ENCODE results near the gene IGSF22. TPM values are rescaled to one million over a fixed set of nuclear protein-coding genes. Genes with fewer than 3 reads are reported as not detected.
"Not testable (repeated sequence)": the region's sequence is repeated elsewhere in the genome, so short reads cannot be mapped to it uniquely, and the experiment has no call there.

Gene IGSF22
- total and polyA plus RNA-seq, 2 of the 8 experiments (the other 6 are each of a cell fraction or from before 2014, with no cell fraction given) = 0.14 TPM; not detected in 1

GRCh38 chr11:18692941-18693760 lies 32.8 kb downstream of the IGSF22 start (continued):
- TF ChIP-seq PHF8 (conservative IDR thresholded peaks at IDR 0.05; ENCODE audit: low read depth, low read length) = no peak
- TF ChIP-seq, protein P1, sequence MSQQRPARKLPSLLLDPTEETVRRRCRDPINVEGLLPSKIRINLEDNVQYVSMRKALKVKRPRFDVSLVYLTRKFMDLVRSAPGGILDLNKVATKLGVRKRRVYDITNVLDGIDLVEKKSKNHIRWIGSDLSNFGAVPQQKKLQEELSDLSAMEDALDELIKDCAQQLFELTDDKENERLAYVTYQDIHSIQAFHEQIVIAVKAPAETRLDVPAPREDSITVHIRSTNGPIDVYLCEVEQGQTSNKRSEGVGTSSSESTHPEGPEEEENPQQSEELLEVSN (IDR thresholded peaks at IDR 0.05) = no peak

DNA sequence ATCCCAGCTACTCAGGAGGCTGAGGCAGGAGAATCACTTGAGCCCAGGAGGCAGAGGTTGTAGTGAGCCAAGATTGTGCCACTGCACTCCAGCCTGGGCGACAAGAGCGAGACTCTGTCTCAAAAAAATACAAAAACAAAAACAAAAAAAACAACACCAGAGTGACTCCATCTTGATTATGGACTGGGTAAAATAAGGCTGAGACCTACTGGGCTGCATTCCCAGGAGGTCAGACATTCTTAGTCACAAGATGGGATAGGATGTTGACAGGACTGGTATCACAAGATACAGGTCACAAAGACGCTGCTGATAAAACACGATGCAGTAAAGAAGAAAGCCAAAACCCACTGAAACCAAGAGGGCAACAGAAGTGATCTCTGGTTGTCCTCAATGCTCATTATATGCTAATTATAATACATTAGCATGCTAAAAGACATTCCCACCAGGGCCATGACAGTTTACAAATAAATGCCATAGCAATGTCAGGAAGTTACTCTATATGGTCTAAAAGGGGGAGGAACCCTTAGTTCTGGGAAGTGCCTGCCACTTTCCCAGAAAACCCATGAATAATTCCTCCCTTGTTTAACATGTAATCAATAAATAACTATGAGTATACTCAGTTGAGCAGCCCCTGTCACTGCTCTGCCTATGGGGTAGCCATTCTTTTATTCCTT lies 34.4 kb downstream of the IGSF22 start:
- H4K8ac ChIP-seq (ENCODE audit: extremely low read depth, insufficient read depth, low read length); H3K9ac ChIP-seq (replicated peaks in 1 of 4; ENCODE audit: extremely low read depth in 1 of 4, low read depth in 3 of 4, low read length in 3 of 4); FAIRE-seq; H3K23ac ChIP-seq (ENCODE audit: insufficient read length); H2BK15ac ChIP-seq (ENCODE audit: low read length); H3K27me3 ChIP-seq (replicated peaks in 1 of 4; ENCODE audit: control insufficient read depth in 3 of 4, extremely low read depth in 1 of 4, insufficient read depth in 3 of 4, low read length in 3 of 4); H3K14ac ChIP-seq (ENCODE audit: insufficient read length); H3K79me1 ChIP-seq (ENCODE audit: low read depth, low read length); H3K4ac ChIP-seq (replicated peaks; ENCODE audit: insufficient read length, low read depth, low read length); H3K27ac ChIP-seq (ENCODE audit: low read depth, low read length); H3K18ac ChIP-seq (ENCODE audit: extremely low read depth, low read length); H4K91ac ChIP-seq (replicated peaks; ENCODE audit: insufficient read length, low read length); H3K4me2 ChIP-seq (ENCODE audit: insufficient read depth in 1 of 2, low read depth in 2 of 2, low read length in 2 of 2); H2BK12ac ChIP-seq (ENCODE audit: low read depth, low read length); H3K23me2 ChIP-seq (ENCODE audit: low read depth, low read length); H3K9me3 ChIP-seq (ENCODE audit: insufficient read depth in 2 of 2, low read depth in 1 of 2, low read length in 1 of 2); H2AK5ac ChIP-seq (ENCODE audit: low read depth, low read length); H4K20me1 ChIP-seq (replicated peaks in 1 of 2; ENCODE audit: control insufficient read depth in 1 of 2, insufficient read depth in 2 of 2, low read length in 2 of 2); H3K56ac ChIP-seq (replicated peaks; ENCODE audit: insufficient read length, low read depth, low read length); H3K36me3 ChIP-seq (ENCODE audit: control insufficient read depth in 2 of 4, insufficient read depth in 4 of 4, low read length in 3 of 4); H2AFZ ChIP-seq (ENCODE audit: low read length); POLR2A ChIA-PET (ENCODE audit: partially characterized antibody); H2BK20ac ChIP-seq (ENCODE audit: low read length); H3K79me2 ChIP-seq (ENCODE audit: control insufficient read depth in 1 of 2, insufficient read depth in 2 of 2, low read length in 2 of 2); H2BK5ac ChIP-seq (ENCODE audit: low read depth, low read length); H2BK120ac ChIP-seq (replicated peaks; ENCODE audit: low read depth, low read length); H4K5ac ChIP-seq (ENCODE audit: insufficient read length, low read depth, low read length); H3K4me3 ChIP-seq (ENCODE audit: extremely low read depth in 1 of 4, insufficient read depth in 2 of 4, low read depth in 3 of 4, low read length in 4 of 4); DNase-seq (ENCODE audit: low read depth in 1 of 2, low spot score in 2 of 2); H3K4me1 ChIP-seq (replicated peaks in 1 of 4; ENCODE audit: control insufficient read depth in 3 of 4, insufficient read depth in 4 of 4, low read length in 3 of 4): not testable (repeated sequence)
- CTCF ChIA-PET (ENCODE audit: partially characterized antibody) = interaction anchor here (0.7 to 1.1 kb wide), 3 partner anchors 10 to 83 kb away, joined by 3 read pairs; no protein-coding TSS in a partner anchor
- 98% methylated on average over 4 of the region's 4 CpGs; no CpG with 5 or more reads in 1 of the 2 experiments for WGBS, 2 experiments (ENCODE audit: extremely low coverage in 1 of 2, insufficient coverage in 1 of 2, insufficient read length in 1 of 2, insufficient replicate concordance in 2 of 2, low coverage in 1 of 2, low lambda C conversion rate in 2 of 2, missing lambda C conversion rate in 1 of 2)
